ENCODE results near the gene ADCYAP1R1.

The ADCYAP1R1 gene

GRCh38 chr7:31055471-31055870 lies 3.4 kb downstream of the ADCYAP1R1 start:
- no peaks in the 10 kb centered on the region for H3K27me3 ChIP-seq (ENCODE audit: insufficient read depth, low read length, poor library complexity, severe bottlenecking)
- H3K4me2 ChIP-seq (ENCODE audit: low read depth, low read length, poor library complexity, severe bottlenecking) = no peak overlapping the region
- H2AFZ ChIP-seq (ENCODE audit: low read length) = no peak overlapping the region
- H3F3A ChIP-seq (ENCODE audit: low read depth) = no peaks in the 10 kb centered on the region
- H4K20me1 ChIP-seq (ENCODE audit: insufficient read depth, low read length, poor library complexity, severe bottlenecking) = no peaks in the 10 kb centered on the region
- H3K9me2 ChIP-seq (replicated peaks; ENCODE audit: low read depth, low read length) = no peaks in the 10 kb centered on the region
- no peaks in the 10 kb centered on the region for H3K4me1 ChIP-seq (ENCODE audit: insufficient read depth, low read length, poor library complexity, severe bottlenecking)
- no peak overlapping the region for H3K9ac ChIP-seq (ENCODE audit: low read depth, low read length, poor library complexity, severe bottlenecking)
- no peak overlapping the region for H3K4me3 ChIP-seq (ENCODE audit: low read length, poor library complexity, severe bottlenecking)
- H3K9me3 ChIP-seq (ENCODE audit: insufficient read depth, low read depth, low read length) = no peaks in the 10 kb centered on the region
- no peak for TF ChIP-seq EZH2phosphoT487 (IDR thresholded peaks at IDR 0.05; ENCODE audit: borderline replicate concordance)
- no peak for TF ChIP-seq CTCF (conservative IDR thresholded peaks at IDR 0.05; ENCODE audit: low read length)
- H3K79me2 ChIP-seq (ENCODE audit: insufficient read depth, low read length) = no peaks in the 10 kb centered on the region
- no peaks in the 10 kb centered on the region for H3K36me3 ChIP-seq (ENCODE audit: insufficient read depth, low read length)

GRCh38 chr7:31056775-31057346 lies 4.8 kb downstream of the ADCYAP1R1 start:
- Histone ChIP-seq H3K9me3 (ENCODE audit: insufficient read depth, low read depth, low read length) (no peaks in the 10 kb centered on the region), H3F3A (ENCODE audit: low read depth) (no peaks in the 10 kb centered on the region), H3K9me2 (replicated peaks; ENCODE audit: low read depth, low read length) (no peaks in the 10 kb centered on the region), H3K4me2 (ENCODE audit: low read depth, low read length, poor library complexity, severe bottlenecking) (no peak overlapping the region), H3K4me3 (ENCODE audit: low read length, poor library complexity, severe bottlenecking) (no peak overlapping the region), H3K27me3 (ENCODE audit: insufficient read depth, low read length, poor library complexity, severe bottlenecking) (no peaks in the 10 kb centered on the region), H3K4me1 (ENCODE audit: insufficient read depth, low read length, poor library complexity, severe bottlenecking) (no peaks in the 10 kb centered on the region), H3K9ac (ENCODE audit: low read depth, low read length, poor library complexity, severe bottlenecking) (no peak overlapping the region), H3K79me2 (ENCODE audit: insufficient read depth, low read length) (no peaks in the 10 kb centered on the region), H4K20me1 (ENCODE audit: insufficient read depth, low read length, poor library complexity, severe bottlenecking) (no peaks in the 10 kb centered on the region), H3K36me3 (ENCODE audit: insufficient read depth, low read length) (no peaks in the 10 kb centered on the region), H2AFZ (ENCODE audit: low read length) (no peak overlapping the region)
- TF ChIP-seq CTCF (conservative IDR thresholded peaks at IDR 0.05; ENCODE audit: low read length) (no peak), EZH2phosphoT487 (IDR thresholded peaks at IDR 0.05; ENCODE audit: borderline replicate concordance) (no peak)

GRCh38 chr7:31058122-31058521 lies 6.0 kb downstream of the ADCYAP1R1 start:
- Histone ChIP-seq H2AFZ (ENCODE audit: low read length) (no peak overlapping the region), H3K9ac (ENCODE audit: low read depth, low read length, poor library complexity, severe bottlenecking) (no peak overlapping the region), H3K9me3 (ENCODE audit: insufficient read depth, low read depth, low read length) (no peaks in the 10 kb centered on the region), H3K36me3 (ENCODE audit: insufficient read depth, low read length) (no peaks in the 10 kb centered on the region), H3F3A (ENCODE audit: low read depth) (no peaks in the 10 kb centered on the region), H3K4me2 (ENCODE audit: low read depth, low read length, poor library complexity, severe bottlenecking) (no peak overlapping the region), H3K4me1 (ENCODE audit: insufficient read depth, low read length, poor library complexity, severe bottlenecking) (no peaks in the 10 kb centered on the region), H3K9me2 (replicated peaks; ENCODE audit: low read depth, low read length) (no peaks in the 10 kb centered on the region), H3K4me3 (ENCODE audit: low read length, poor library complexity, severe bottlenecking) (no peak overlapping the region), H4K20me1 (ENCODE audit: insufficient read depth, low read length, poor library complexity, severe bottlenecking) (no peaks in the 10 kb centered on the region), H3K27me3 (ENCODE audit: insufficient read depth, low read length, poor library complexity, severe bottlenecking) (no peaks in the 10 kb centered on the region), H3K79me2 (ENCODE audit: insufficient read depth, low read length) (no peaks in the 10 kb centered on the region)
- TF ChIP-seq CTCF (conservative IDR thresholded peaks at IDR 0.05; ENCODE audit: low read length) (no peak), EZH2phosphoT487 (IDR thresholded peaks at IDR 0.05; ENCODE audit: borderline replicate concordance) (no peak)
